Activated gamma-delta T cell treated with Interleukin-2 at 50 U/mL for 16 hours (primary cell): Measurements from ENCODE around the gene PHF21A.
A peak's percentile ranks its signal among the peaks of the same experiment; 100 is the strongest.
"Not testable (repeated sequence)": the region's sequence is repeated elsewhere in the genome, so short reads cannot be mapped to it uniquely, and the experiment has no call there.

Experiments used
- DNase-seq: peaks from one replicate; pipeline ENCODE4 v3.0.0-alpha.2; 2020

PHF21A gene

DNA sequence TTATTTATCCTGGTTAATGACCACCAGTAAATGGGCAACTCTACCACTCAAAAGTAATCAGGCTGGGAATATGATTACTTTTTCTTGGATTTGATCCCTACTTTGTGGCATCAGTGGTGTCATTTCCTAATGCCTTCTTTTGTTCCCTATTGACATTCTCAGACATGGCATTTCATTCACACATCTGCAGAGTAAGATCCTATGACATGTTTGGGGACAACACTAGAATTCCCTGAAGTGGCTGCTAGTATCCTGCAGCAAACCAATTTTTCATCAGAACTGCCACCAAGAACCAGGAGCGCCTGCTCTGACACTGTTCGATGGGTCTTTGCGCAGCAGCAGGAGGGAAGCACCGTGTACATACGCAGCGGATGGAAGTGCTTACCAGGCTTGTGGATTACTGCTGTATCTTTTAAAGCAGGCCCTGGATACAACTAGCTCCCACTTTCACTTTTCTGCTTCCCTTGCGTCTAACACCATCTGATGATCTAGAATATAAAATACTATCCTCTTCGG lies 101.1 kb downstream of the PHF21A start:
- no peak for DNase-seq

DNA sequence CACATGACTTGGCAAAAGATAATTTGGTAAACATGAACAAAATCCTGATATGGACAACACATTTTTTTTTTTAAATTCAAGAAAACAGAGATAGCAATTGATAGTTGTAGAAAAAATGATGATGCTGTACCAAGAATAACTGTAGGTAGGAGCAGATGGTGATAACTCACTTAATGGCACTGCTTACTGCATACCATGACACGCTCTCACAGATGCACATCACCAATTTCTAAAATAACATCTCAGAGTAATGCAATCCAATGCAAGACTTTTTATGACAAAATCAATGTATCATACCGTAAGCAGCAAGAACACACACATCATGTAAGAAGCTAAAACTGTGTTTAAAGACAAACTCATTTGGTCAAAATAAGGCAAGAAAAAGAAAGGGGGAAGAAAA lies 102.6 kb downstream of the PHF21A start:
- DNase-seq: no peak

DNA sequence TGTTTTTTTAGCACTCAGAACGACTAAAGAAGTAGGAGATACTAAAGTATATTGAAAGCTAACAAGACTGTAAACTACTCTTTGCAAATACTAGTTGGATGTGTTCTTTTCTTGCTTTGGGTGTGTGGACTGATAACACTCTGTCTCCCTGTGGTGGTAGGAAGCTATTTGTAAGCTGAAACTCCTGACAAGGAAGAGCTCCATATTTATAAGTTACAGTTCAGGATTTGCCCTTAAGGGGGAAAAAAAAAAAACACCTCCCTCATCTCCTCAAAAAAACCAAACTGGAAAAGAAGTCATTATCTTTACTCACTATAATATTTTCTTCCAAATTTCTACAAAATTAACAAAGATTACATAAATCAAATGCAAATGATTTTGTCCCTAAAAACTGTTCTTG lies 103.9 kb downstream of the PHF21A start:
- DNase-seq: no peak

DNA sequence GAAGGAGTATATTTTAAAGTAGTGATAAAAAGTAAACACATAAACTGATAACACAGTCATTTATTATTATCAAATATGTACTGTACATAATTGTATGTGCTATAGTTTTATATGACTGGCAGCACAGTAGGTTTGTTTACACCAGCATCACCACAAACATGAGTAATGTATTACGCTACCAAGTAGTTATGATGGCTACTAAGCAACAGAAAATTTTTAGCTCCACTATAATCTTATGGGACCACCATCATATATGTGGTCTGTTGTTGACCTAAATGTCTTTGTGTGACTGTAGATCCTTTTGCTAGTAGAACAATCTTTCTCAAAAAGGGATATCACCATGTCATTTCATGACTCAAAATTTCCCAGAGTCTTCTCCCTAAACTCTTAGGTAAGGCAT lies 105.3 kb downstream of the PHF21A start:
- DNase-seq: no peak

DNA sequence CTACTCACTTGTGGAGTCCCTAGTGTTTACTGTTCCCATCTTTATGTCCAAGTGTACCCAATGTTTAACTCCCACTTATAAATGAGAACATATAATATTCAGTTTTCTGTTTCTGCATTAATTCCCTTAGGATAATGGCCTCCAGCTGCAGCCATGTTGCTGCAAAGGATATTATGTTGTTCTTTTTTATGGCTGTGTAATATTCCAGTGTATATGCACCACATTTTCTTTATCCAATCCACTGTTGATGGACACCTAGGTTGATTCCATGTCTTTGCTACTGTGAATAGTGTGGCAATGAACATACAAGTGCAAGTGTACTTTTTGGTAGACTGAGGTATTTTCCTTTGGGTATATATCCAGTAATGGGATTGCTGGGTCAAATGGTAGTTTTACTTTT lies 107.1 kb downstream of the PHF21A start:
- DNase-seq: not testable (repeated sequence)

DNA sequence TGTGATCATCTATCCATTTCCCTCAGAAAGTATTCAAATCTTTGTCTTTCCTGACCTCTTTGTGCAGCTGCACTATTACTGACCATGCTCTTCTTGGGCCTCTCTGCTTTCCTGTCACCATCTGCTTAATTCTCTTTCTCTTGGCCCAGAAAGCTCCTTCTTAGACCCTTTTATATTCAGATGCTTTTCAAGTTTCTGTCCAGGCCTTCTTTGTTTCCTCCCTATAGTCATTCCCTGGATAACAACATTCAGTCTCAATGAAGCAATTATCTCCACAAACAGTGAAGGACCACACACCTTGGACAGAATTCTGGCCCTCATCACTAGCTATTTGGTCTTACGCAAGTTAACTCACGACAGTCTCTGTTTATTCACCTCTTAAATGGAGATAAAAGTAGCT lies 109.1 kb downstream of the PHF21A start:
- no peak for DNase-seq

DNA sequence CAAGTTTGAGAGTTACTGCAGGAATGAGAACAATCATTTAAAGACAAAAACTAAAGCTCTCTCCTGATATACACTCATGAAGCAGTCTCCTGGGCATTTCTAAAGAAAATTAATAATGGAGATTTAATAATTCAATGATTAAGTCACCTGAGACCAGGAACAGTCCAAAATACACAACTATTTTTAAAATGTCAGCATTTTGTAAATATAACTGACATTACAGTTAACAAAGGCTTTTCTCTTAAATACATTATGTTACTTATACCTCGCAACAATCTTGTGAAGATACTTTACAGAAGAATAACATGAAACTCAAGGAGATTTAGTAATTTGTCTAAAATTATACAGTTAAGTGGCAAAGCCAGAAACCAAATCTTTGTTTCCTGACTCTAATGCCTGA lies 111.2 kb downstream of the PHF21A start:
- DNase-seq: no peak

DNA sequence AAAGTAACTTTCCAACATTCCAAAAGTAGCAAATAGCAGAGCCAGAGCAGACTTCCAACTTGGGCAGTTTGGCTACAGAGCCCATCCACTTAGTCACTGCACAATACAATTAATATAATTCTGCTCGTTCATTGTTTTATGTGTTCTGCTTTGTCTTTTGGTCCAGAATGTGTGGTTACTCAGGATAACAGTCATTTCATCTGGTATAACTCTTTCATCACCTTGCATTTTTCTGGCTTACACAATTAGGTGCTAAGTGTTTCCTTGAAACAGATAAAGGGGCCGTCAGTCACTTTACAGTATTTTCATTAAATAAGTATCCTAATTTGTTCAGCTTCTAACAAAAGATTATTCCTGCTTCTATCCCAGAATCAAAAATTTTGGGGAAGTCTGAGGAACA lies 111.6 kb downstream of the PHF21A start:
- DNase-seq: no peak

DNA sequence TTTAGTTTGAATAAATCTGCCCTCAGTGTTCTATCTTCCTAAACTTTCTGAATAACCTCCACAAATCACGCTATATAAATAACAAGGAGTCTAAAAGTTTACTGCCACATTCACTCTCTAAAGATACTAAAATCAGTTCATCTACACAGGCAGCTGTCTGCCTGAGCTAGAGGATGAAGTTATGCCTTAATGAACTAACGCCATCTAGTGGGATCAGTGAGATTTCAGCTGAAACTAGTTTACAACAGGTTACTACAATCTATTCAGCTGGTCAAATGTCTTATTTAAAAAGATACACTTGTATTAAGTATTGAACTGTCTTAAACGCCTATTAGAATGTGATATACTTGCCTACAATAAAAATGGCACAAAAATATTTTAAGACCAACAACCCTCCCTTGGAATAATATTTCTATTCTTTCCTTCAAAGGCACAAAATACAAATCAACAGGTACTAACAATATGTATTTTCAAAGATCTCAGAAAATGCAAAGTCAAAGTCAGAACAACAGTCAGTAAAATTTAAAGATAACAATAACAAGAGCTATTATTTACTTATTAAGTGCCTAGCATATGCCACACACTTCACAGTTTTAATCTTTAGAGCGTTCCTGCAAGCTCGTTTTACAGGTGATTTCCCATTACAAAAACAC lies 114.7 kb downstream of the PHF21A start:
- DNase-seq: peak; percentile 5

DNA sequence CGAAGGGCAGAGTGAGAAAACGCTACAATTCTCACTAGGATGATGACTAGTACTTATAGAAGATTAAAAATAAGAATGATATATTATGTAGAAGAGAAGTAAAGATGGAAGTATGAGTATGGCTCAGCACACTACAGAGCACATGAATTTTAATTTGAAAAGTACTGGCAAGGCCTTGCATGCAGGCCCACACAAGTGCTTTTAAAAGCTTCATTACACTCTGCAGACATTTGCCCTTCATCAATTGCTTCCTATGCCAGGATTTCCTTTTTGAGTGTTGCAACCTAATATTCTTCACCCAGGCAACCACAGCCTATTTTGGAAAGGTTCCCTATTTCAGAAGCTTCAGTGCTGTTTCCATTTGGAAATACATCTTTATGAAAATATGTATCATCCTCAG lies 117.7 kb downstream of the PHF21A start:
- no peak for DNase-seq

DNA sequence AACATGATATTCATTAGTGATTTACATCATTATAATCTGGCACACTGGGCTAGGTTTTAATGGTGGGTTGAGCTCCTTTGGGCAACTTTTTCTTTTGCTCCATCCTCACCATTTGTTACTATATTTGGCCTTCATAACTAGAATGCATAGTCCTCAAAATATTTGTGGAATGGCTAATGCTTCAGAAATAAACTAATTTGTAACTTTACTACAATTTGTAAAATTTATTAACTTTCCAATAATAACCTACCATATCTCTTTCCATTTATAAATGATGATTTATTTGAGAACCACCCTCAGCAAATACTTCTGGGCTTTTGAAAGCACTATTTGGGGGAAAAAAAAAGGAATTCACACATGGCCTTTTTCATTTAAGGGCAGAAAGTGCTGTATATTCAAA lies 119.1 kb downstream of the PHF21A start:
- no peak for DNase-seq

DNA sequence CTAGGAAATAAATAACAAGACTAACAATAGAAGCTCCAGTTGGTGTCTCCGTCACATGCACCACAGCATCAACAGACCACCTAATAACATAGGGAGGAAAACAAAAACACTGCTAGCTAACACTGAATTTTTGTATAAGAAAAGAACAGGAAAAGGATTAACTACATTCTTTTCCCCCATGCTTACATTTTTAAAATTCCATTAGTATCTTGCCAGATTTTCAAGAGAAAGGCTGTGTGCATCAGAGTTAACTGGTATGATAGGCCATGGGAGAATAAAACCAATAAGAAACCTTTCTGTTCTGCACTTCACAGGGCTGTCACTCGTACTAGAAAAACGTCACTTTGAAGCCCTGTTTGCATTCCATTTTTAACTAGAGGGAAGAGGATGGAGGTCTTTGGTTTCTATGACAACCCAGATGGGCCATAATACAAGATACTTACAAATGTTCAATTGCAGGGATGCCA lies 119.8 kb downstream of the PHF21A start:
- DNase-seq: no peak

DNA sequence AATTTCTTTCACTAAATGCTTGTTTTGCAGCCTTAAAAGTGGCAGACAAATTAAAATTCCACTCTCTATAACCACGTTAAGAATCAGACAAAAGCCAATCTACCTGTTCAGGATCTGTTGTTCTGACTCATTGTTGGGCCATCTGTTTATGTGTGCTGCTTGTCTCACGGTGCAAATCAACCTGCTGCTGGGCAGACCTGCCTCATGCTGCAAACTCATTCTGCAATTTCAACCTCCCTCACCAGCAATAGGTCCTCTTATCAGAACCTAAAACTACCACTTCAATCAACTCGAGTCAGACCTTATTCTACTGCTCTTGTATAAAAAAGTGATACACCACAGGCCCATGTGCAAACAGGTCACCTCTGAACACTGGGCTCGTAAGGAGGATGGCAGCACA lies 123.7 kb downstream of the PHF21A start:
- DNase-seq: no peak

DNA sequence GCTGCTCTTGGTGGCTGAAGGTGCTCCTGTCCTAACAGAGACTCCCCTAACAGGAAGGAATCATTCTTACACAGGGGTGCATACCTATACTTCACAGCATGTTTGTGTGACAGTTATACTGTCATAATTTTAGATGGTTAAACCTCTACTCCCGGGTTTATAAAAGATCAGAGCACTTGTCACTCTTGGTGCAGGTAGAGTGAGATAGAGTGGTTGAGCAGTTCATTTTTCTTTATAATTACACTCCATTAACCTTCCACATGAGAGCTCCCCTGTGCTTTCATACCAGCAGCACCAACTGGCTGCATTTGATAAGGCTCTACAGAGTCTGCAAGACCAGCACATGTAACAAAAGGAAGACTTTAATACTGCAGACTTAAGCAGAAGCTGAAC lies 125.9 kb downstream of the PHF21A start:
- DNase-seq: no peak

DNA sequence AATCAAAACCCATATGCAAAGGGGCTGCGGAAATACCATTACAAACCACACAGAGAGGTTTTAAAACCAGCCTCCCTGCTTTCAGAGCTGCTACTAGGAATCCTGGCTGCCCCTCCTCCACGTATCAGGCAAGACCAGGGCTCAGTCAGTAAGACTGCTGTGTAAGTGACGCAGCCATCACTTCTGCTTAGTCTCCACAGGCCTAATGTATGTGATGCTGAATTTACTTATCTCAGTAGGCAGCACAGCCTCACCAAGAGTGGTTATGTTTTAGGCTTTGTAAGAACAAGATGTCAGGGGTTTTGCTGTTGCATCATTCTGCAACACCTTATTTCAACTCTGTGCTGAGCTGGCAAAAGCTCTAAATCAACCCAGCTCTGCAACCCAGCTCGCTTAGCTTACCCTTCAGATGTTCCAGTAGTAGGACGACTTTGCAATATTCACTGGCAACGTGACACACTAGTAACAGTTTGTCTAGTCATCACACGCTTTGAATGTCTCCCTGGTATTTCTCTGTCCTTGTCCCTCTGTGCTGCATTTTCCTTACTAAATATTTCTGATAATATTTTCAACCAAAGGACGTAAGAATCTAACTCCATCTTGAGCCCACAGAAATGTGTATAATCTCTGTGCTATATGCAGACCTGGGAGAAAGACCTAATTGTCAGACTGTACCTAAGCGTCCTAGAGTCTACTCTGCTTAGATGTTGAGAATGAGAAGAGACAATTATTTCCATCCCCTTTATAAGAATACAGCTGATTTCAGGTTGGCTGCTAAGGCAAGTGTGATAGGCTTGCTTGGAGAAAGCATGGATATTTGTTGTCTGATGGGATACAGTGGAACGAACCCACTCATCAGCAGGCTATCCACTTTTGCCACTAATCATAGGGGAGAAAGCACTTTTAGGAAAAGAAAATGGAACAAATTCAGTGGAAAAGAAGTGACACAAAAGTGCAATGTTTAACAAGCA lies 126.6 kb downstream of the PHF21A start:
- no peak for DNase-seq

DNA sequence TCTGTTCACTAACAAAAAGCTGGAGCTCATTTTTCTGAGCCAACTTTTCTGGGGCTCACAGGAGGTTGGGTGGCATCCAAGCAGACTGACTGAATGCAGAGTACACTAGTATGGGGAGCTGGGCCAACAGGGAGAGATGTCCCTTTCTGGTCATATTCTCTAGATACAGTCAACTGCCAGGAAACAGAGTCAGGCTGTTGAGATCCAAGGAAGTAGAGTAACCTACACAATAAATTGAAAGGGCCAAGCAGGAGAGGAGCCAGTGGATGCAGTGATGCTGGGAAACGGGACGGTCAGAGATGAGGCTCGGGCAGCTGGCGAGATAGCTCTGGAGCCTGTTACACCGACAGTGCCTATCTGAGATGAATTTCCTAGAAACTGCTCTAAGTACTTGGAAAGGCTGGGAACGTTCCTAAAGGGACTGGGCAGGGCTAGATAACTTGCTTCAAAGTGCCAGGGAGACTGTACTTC lies 127.7 kb downstream of the PHF21A start:
- DNase-seq: no peak

DNA sequence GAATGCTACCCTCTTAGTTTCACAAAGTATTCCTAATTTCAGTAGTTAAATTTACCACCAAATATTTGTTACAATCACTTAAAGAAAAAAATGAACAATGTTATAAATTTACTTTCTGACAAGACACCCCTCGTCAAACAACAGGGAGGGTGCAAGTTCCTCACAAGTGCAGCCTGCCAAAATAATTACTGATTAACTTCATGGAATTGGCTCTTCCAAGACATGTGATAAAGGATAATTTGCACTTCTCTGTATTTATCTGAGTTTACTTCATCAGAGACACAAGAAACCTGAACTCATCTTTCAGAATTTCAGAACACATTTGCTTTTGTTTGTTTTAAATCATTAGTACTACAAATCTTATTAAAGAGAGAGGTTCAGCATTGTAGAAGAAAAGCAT lies 132.3 kb downstream of the PHF21A start:
- no peak for DNase-seq

DNA sequence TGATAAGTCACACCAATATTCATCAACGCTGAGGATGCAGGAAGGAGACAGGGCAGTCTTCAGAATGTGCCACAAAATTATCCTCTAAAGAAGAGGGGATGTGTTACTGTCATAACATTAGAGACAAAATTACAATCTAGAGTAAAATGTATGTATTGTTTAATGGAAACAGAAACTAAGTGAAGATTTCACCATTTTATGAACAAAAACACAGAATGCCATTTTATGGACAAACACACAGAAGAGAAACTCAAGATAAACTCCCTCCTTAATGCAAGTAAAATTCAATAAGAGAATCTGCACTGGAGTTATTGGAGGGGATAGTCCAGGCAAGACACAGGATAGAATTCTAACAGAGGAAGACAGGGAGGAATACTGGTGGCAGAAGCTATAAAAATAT lies 136.0 kb downstream of the PHF21A start:
- no peak for DNase-seq

DNA sequence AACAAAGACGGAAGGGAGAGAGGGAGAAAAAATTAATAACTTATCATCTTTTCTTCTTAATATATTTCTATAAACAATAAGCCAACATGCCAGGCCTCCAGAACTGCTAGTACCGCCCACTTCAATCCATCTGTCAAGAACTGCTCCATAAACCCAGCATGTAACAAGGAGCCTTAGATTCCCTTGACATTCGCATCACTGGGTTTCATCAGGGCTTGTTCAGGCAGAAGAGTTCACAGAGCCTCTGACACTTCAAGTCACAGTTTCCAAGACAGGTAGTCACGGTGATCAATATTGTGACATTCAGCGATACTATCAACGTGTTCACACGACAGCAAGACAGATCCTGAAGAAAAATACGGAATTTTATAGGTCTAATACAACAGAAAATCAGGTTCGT lies 137.1 kb downstream of the PHF21A start:
- no peak for DNase-seq

DNA sequence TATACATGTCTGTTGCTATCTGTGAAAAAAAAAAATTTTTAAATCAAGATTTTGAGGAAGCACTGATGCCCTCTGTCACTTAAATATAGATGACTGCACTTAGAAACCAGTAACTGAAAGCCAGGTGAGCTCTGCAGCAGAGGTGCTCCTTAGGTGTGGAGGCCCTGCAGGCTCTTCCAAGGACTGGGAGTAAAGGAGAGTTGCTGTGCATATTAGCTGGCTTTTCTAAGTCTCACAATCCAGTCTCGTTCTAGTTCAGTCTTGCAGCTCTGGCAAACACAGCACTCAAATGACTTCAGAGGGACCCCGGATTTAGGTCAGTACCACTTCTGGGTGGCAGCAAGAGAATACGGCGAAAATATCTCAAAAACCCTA lies 137.8 kb downstream of the PHF21A start:
- DNase-seq: no peak

DNA sequence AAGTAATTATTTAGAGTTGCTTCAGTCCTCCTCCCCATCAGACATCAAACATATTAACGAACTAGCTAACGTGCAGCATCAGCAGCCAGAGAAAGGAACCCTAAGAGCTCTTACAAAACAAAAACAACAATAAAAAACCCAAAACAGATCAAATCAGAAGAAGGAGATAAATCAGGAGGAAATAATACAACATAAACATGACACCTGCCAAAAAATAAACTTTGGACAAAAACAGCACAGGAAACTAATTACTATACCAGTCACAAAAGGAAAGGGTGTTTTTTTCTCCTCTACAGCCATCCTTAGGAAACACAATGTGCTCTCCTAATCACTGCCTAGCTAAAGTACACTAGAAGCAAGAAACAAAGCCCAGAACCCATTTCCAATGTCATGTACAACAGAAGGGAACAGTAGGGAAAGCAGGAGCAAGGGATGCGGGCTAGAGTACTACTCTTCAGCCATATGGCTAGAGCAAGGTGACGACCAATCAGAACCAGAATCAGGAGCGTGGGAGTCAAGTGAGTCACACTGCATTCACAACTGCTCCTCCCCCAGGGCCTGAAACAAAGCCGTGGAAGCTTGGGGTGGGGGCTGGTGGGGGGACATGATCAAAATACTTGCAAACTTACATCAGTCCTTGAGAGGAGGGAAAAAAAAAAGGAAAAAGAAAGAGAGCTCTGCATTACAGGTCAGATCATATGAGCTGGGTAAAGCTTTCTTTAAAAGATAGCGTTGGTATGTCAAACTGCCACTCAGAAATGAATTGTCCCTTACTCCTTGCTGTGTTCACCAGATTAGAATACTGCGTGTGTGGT lies 138.4 kb downstream of the PHF21A start:
- no peak for DNase-seq

DNA sequence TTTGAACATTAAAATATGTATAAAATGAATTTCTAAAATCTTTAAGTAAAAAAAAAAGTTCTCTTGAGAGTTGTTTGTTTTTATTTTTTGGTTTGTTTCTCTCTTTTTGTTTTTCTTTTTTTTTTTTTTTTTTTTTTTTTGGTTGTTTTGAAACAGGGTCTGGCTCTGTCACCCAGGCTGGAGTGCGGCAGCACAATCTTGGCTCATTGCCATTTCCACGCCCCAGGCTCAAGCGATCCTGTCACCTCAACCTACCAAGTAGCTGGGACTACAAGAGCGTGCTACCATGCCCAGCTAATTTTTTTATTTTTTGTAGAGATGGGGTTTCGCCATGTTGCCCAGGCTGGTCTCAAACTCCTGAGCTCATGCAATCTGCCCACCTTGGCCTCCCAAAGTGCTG lies 139.4 kb downstream of the PHF21A start:
- DNase-seq: not testable (repeated sequence)

DNA sequence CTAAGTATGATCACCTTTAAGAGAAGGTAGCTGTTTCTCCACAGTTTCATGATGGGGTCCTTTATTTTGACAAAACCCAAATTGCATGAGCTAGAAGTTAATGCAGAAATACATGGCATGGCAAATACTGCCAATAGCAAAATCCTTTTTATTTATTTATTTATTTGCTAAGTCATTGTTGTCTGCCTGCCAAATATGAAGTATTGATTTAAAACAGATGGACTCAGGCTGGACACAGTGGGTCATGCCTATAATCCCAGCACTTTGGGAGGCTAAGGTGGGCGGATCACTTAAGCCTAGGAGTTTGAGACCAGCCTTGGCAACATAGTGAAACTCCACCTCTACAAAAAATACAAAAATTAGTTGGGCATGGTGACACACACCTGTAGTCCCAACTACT lies 146.4 kb downstream of the PHF21A start:
- DNase-seq: no peak
